WTC11 (cell line): ENCODE measurements around the gene FFAR4.

Experiments used
- IRF2 ChIP-seq: sonication (generic); formaldehyde crosslinking; IDR thresholded peaks from 2 replicates; pipeline ENCODE4 v1.8.0; 2022; ENCODE audit warnings: low read depth, missing genetic modification reagents, borderline replicate concordance
- SMAD3 ChIP-seq: sonication (generic); formaldehyde crosslinking; IDR thresholded peaks from 2 replicates; pipeline ENCODE4 v1.8.0; 2022; ENCODE audit warnings: missing genetic modification reagents, mild to moderate bottlenecking, borderline replicate concordance
- USF2 ChIP-seq: sonication (generic); formaldehyde crosslinking; IDR thresholded peaks from 2 replicates; pipeline ENCODE4 v1.8.1; 2023; ENCODE audit warnings: mild to moderate bottlenecking, missing genetic modification reagents, moderate library complexity
- TF ChIP-seq, protein P1 (sequence below): fragments of 200-600 bp; IDR thresholded peaks from 2 replicates; pipeline ENCODE4 v1.8.0; 2022; ENCODE audit warnings: antibody characterized with exemption

DNA sequence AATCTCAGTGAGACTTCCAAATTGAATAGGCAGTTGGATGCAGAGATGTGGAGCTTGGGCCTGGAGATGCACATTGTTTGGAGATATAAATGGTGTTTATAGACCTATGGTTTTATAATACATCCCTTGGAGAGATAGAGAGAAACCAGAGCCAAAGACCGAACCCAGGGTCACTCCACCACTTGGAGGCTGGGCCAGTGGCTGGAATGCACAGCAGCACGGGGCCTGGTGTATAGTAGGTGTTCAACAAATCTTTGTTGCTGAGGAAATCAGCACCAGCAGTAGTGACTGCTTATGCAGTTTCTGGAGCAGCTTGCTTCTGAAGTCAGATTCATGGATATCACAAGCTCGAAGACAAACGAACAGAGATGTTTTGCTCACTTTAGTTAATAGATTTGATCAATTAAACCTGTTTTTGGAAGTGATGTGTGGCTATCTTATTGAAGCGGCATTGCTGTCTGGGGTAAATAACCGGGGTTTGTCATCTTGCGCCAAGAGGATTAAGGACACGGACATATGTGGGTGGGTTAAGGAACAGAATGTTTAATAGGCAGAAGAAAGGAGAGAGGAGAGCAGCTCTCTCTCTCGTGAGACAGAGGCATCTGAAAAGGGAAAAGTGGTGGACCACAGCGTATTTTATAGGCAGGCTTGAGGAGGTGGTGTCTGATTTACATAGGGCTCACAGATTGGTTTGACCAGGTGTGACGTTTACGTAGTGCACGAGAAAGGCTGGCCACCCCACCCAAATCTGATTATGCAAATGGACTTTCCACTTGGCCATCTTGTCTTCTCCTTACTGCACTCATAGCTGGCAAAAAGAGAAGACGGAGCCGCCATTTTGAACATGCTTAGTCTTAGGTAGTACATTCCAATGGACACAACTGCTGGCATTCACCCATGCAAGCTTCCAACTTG is 23.4 kb downstream of the FFAR4 start:
- no peak for TF ChIP-seq IRF2 (CRISPR knock-in tag)
- TF ChIP-seq, protein P1, sequence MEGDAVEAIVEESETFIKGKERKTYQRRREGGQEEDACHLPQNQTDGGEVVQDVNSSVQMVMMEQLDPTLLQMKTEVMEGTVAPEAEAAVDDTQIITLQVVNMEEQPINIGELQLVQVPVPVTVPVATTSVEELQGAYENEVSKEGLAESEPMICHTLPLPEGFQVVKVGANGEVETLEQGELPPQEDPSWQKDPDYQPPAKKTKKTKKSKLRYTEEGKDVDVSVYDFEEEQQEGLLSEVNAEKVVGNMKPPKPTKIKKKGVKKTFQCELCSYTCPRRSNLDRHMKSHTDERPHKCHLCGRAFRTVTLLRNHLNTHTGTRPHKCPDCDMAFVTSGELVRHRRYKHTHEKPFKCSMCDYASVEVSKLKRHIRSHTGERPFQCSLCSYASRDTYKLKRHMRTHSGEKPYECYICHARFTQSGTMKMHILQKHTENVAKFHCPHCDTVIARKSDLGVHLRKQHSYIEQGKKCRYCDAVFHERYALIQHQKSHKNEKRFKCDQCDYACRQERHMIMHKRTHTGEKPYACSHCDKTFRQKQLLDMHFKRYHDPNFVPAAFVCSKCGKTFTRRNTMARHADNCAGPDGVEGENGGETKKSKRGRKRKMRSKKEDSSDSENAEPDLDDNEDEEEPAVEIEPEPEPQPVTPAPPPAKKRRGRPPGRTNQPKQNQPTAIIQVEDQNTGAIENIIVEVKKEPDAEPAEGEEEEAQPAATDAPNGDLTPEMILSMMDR = no peak
- TF ChIP-seq SMAD3 (CRISPR knock-in tag) = no peak
- no peak for TF ChIP-seq USF2 (CRISPR knock-in tag)
